Stomach (tissue), 4 donors: Measurements from ENCODE around the gene PALLD.

Experiments used
- EP300 ChIP-seq: sonication (generic); formaldehyde crosslinking; IDR thresholded peaks from one replicate; pipeline ENCODE4 v1.6.1; 2017; ENCODE audit warnings: antibody characterized with exemption
- POLR2A ChIP-seq, 4 donors: fragments of 450-650 bp; IDR thresholded peaks; one replicate each; pipeline ENCODE4 v1.6.1; 2016; ENCODE audit warnings: antibody characterized with exemption in 4 of 4, control low read depth in 2 of 4, mild to moderate bottlenecking in 1 of 4, moderate library complexity in 1 of 4
- POLR2AphosphoS5 ChIP-seq, 3 donors: sonication (generic); formaldehyde crosslinking; IDR thresholded peaks; one replicate each; pipeline ENCODE4 v1.6.1; 2016; ENCODE audit warnings: antibody characterized with exemption in 3 of 3
- TF ChIP-seq, protein P1 (sequence below), 7 experiments: fragments of 450-650 bp in 4 of 7; fragments of 200-600 bp in 3 of 7; sonication (generic) in 3 of 7; IDR thresholded peaks; one replicate each; pipeline ENCODE4 v1.5.1; 2016 to 2019; ENCODE audit warnings: antibody characterized with exemption in 7 of 7, control low read depth in 2 of 7, mild to moderate bottlenecking in 1 of 7

- TF ChIP-seq POLR2AphosphoS5 (IDR thresholded peaks at IDR 0.05): no peak
- TF ChIP-seq, protein P1, sequence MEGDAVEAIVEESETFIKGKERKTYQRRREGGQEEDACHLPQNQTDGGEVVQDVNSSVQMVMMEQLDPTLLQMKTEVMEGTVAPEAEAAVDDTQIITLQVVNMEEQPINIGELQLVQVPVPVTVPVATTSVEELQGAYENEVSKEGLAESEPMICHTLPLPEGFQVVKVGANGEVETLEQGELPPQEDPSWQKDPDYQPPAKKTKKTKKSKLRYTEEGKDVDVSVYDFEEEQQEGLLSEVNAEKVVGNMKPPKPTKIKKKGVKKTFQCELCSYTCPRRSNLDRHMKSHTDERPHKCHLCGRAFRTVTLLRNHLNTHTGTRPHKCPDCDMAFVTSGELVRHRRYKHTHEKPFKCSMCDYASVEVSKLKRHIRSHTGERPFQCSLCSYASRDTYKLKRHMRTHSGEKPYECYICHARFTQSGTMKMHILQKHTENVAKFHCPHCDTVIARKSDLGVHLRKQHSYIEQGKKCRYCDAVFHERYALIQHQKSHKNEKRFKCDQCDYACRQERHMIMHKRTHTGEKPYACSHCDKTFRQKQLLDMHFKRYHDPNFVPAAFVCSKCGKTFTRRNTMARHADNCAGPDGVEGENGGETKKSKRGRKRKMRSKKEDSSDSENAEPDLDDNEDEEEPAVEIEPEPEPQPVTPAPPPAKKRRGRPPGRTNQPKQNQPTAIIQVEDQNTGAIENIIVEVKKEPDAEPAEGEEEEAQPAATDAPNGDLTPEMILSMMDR (IDR thresholded peaks at IDR 0.05): no peak
- TF ChIP-seq POLR2A (IDR thresholded peaks at IDR 0.05): no peak
- no peak for TF ChIP-seq EP300
Measured at GRCh38 chr4:168699224-168699878, 202.5 kb downstream of the PALLD start.
